A673 (cell line): ENCODE measurements around the gene EOLA1.

ENCODE experiments used
- CTCF ChIP-seq: fragments of 300-800, 200-600 bp; sonication (generic); conservative IDR thresholded peaks from 2 replicates; pipeline ENCODE4 v1.5.1; 2017; ENCODE audit warnings: low read depth, mild to moderate bottlenecking, antibody characterized with exemption, low read length, moderate library complexity, mixed read lengths
- EZH2 ChIP-seq: fragments of 200-600 bp; sonication (generic); IDR thresholded peaks from 2 replicates; pipeline ENCODE4 v1.6.1; 2017; ENCODE audit warnings: borderline replicate concordance, low read depth, mild to moderate bottlenecking, mixed read lengths, antibody characterized with exemption, low read length; ENCODE audit not compliant: poor library complexity, severe bottlenecking

DNA sequence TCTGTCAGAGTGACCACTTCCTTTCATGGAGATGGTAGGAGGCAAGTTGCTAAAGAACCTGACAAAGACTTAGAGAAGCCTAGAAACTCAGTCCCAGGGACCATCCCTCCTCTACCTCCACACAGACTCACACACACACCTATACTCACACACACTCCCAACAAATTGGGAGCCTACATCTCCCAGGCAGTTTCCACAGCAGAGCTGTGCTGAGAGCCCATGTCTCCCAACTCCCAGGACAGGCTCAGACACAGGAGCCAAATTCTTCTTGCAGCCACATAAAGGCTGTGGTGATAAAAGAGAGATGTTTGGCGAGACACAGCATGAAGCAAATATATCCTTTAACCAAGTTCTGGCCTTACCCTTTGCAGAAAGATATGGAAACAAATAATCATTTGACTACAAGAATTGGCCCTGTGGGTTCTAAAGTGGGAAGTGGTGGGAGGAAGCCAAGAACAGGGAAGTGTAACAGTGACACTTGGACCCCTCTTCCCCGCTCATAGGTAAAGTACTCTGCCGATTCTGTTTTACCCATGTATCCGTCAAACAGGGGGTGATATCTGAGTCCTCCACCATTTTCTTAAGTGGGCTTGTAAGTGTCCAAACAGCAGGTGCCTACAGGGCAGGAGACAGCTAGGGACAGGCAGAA lies 24.7 kb upstream of the EOLA1 start:
- TF ChIP-seq CTCF: no peak
- TF ChIP-seq EZH2: no peak
